NCI-H1694 (cell line): ENCODE results near the gene RPL7A.
"Not testable (repeated sequence)": the region's sequence is repeated elsewhere in the genome, so short reads cannot be mapped to it uniquely, and the experiment has no call there.

Source experiments
- DNase-seq: peaks from one replicate; lab custom pipeline; 2025; lab: John Stamatoyannopoulos, UW

Gene RPL7A

GRCh38 chr9:133368249-133368881, 20.3 kb downstream of the RPL7A start:
- no peak for DNase-seq

DNA sequence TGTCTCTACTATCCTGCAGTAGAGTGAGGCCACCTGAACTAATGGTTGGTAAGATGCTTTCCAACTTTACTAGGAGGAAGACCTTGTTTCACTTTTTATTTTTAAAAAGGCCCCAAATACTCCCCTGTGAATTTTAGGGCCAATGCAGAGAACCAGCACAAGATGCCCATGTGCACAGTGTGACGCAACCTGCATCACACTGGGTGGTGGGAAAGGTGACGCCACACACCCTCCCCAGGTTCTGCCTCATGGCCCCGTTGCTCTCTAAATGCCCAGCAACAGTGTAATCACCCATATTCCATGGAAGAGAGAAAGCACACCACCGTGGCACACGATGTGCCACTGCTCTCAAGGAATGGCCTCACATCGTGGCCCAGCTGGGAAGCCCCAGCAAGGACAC, 21.4 kb downstream of the RPL7A start:
- no peak for DNase-seq

DNA sequence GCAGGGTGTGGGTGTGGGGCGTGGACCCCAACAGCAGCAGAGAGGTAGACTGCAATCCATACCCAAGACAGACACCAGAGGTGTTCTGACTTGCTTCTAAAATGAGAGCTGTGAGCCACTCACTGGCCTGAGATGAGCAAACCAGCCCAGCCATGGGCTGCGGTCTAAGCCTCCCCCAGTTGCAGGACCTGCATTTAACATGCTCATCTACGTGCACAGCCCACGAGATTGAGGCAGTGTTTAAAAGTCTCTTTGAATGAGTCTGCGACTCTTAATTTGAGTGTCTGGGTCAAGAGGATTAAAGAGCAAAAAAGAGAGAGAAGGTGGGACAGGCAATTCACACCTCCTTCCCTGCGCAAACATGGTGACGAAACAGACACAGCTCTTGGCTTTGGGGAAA, 21.9 kb downstream of the RPL7A start:
- DNase-seq = no peak

GRCh38 chr9:133370685-133371084, 22.7 kb downstream of the RPL7A start:
- DNase-seq = no peak

DNA sequence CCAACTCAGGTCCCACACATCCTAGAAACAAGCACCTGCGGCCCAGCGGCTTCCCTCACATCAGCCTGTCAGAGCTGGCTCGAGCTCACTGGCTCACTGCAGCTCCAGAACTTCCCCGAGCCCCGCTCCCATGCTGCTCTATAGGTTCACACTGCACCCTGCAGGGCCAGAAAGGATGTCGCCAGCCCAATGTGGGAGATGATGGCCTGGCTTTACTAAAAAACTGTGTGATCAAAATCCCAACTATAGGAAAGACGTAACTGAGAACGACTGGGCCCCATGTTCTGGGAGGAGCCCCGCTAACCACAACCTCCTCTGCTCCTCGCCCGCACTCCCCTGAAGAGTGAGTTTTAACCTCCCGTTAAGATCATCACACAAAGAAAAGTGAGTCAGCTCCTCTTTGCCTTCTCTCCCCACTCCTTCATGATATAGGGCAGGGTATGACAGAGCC, 23.3 kb downstream of the RPL7A start:
- DNase-seq = no peak

DNA sequence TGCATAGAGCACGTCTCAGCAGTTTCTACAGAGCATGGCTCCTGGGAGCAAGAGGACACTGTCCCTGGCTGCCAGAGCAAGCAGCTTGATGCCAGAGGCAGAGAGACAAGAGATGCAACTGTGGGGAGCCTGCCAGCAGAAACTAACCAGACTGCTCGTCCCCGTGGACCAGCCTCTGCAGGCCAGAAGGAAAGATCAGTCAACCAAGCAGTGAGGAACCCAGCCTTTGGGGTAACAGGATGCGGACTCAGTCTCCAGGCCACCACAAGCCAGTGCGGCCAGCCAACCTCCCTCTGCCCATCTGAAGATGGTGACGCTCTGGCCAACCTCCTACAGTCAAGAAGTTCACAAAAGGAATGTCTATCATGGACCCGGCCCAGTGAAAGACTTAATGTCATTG, 24.1 kb downstream of the RPL7A start:
- DNase-seq = no peak

DNA sequence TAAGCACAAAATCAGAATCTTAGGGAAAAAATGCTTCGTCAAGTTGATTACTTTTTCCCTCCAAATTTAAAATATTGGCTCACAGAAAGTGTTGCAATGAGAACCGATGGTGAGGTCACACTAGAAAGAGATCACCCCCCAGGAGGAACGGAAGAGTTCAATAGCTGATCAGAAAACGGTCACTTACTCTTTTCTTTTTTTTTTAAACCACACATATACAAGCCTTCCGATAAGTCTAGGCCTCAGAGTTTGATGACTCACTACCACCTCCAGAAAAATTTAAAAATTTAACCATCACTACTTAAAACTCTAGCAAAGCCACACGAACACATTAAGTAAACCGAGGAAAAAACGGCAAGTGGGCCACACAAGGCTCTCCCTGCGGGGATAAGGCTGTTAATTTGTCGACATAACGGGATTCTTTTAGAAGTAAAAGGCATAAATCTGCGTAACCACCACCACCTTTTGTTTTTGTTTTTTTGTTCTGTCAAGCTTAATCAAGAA, 26.6 kb downstream of the RPL7A start:
- DNase-seq = no peak

- no peak for DNase-seq
These were observed 27.2 kb downstream of the RPL7A start for GRCh38 chr9:133375116-133375723.

GRCh38 chr9:133375724-133376654, 28.0 kb downstream of the RPL7A start, which contains the start of the genes STKLD1 and SURF4:
TSS of gene STKLD1 (plus strand) at chr9:133376366. CDS start at chr9:133376474, 108 bp downstream.
TSS of gene SURF4 (minus strand) at chr9:133376060. CDS start at chr9:133375969, 91 bp downstream.
- peak; percentile 80 for DNase-seq

GRCh38 chr9:133377280-133377679, 29.3 kb downstream of the RPL7A start:
- not testable (repeated sequence) for DNase-seq

- peak; percentile 71 for DNase-seq
These were observed 29.8 kb downstream of the RPL7A start for GRCh38 chr9:133377721-133378216.

DNA sequence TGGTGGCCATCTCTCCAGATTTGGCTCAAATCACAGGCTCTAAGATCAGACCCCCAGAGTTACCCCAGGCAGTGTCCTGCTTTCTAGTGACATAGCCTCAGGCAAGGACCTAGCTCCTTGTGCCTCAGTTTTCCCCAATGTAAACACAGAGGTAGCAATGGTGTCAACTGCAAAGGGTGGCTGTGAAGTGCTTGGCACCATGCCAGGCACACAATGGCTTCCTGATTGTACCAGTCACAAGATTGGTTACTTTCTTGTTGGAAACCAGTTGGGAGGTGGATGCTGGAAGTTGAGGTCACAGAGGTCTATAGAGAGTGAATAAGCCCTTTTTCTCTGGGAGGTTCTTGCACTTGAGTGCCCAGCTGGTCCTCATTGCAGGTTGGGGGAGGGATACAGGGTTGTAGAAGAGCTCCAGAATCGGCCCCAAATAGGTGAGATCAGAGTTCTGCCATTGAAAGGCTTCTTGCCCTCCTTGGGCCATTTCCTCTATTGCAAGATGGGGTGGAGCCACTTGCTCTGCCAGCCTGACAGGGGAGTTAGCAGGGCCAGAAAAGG, 30.5 kb downstream of the RPL7A start:
- no peak for DNase-seq

- no peak for DNase-seq
These were observed 31.4 kb downstream of the RPL7A start for GRCh38 chr9:133379153-133380086.

- DNase-seq = no peak
These were observed 32.7 kb downstream of the RPL7A start for GRCh38 chr9:133380734-133381133.

GRCh38 chr9:133382507-133383141, 34.6 kb downstream of the RPL7A start:
- DNase-seq = no peak

- DNase-seq = no peak
These were observed 35.4 kb downstream of the RPL7A start for GRCh38 chr9:133383438-133383837.

- DNase-seq = no peak
These were observed 36.8 kb downstream of the RPL7A start for GRCh38 chr9:133384736-133385321.

DNA sequence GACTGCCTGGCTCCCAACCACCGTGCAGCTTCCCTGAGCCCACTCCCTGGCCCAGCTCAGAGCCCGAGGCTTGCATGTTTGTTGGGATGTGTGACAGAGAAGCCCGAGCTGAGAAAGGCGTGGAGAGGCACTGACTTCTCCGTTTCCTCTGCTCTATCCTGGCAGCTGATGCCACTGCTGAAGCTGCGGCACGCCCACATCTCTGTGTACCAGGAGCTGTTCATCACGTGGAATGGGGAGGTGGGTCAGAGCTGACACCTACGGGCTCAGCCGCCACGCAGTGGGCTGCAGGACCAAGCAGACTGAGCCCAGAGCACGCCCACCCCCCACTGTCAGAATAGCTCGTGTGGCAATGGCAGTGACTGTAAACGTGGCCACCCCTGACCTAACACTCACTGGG, 37.4 kb downstream of the RPL7A start:
- DNase-seq = no peak

GRCh38 chr9:133386338-133386737, 38.3 kb downstream of the RPL7A start:
- DNase-seq = no peak

GRCh38 chr9:133387680-133388079, 39.7 kb downstream of the RPL7A start:
- peak; percentile 47 for DNase-seq
